ENCODE measurements around the gene ITIH2.

The ITIH2 gene

DNA sequence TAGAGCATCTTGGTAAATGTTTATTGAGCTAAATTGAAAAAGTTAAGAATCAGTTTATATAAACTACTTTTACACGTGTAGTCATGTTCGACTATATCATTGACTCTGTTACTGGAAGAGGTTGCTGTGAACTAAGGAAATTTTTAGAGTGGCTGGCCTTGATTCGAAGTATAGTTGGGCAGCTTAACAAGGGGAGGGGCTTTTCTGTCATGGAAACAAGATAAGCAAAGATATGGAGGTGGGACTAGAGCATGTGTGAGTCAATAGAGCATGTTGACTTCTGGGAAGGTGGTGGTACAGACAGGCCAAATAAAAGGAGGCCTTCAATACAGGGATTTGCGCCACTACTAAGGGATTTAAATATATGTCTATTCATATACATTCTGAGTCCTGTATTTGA lies 92.5 kb downstream of the ITIH2 start:
- no peak for TF ChIP-seq POLR2AphosphoS5 (IDR thresholded peaks at IDR 0.05; ENCODE audit: low read depth)
- no peak overlapping the region for H3K4me3 ChIP-seq (replicated peaks; ENCODE audit: insufficient read depth, low read length)
- H3K27me3 ChIP-seq (ENCODE audit: insufficient read depth, poor library complexity, severe bottlenecking): no peaks in the 10 kb centered on the region
- no peak for DNase-seq (ENCODE audit: low read depth in 1 of 2, low spot score in 1 of 2)
- no peak overlapping the region for H3K27ac ChIP-seq (replicated peaks)

DNA sequence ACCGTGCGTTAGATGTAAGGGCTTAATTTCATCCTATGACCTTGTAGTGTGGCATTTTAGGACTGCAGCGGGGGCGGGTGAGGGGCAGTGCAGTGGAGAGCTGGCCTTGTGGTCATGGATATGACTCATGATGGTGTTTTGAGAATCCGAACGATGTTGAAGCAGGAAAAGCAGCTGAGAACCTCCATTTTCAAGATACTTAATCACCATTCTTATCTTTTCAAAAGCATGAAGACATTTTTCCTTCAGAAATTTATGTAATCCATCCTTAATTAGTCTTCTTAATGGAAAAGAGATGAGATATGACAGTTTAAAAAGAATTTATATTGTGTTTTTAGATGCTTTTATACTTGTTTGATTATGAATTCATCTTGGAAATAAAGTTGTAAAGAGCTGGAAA lies 94.5 kb downstream of the ITIH2 start:
- no peak for TF ChIP-seq GABPA (IDR thresholded peaks at IDR 0.05; ENCODE audit: low read depth)
- TF ChIP-seq, protein P1, sequence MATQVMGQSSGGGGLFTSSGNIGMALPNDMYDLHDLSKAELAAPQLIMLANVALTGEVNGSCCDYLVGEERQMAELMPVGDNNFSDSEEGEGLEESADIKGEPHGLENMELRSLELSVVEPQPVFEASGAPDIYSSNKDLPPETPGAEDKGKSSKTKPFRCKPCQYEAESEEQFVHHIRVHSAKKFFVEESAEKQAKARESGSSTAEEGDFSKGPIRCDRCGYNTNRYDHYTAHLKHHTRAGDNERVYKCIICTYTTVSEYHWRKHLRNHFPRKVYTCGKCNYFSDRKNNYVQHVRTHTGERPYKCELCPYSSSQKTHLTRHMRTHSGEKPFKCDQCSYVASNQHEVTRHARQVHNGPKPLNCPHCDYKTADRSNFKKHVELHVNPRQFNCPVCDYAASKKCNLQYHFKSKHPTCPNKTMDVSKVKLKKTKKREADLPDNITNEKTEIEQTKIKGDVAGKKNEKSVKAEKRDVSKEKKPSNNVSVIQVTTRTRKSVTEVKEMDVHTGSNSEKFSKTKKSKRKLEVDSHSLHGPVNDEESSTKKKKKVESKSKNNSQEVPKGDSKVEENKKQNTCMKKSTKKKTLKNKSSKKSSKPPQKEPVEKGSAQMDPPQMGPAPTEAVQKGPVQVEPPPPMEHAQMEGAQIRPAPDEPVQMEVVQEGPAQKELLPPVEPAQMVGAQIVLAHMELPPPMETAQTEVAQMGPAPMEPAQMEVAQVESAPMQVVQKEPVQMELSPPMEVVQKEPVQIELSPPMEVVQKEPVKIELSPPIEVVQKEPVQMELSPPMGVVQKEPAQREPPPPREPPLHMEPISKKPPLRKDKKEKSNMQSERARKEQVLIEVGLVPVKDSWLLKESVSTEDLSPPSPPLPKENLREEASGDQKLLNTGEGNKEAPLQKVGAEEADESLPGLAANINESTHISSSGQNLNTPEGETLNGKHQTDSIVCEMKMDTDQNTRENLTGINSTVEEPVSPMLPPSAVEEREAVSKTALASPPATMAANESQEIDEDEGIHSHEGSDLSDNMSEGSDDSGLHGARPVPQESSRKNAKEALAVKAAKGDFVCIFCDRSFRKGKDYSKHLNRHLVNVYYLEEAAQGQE (IDR thresholded peaks at IDR 0.05; ENCODE audit: insufficient replicate concordance, low read depth): no peak
- TF ChIP-seq, protein P2, sequence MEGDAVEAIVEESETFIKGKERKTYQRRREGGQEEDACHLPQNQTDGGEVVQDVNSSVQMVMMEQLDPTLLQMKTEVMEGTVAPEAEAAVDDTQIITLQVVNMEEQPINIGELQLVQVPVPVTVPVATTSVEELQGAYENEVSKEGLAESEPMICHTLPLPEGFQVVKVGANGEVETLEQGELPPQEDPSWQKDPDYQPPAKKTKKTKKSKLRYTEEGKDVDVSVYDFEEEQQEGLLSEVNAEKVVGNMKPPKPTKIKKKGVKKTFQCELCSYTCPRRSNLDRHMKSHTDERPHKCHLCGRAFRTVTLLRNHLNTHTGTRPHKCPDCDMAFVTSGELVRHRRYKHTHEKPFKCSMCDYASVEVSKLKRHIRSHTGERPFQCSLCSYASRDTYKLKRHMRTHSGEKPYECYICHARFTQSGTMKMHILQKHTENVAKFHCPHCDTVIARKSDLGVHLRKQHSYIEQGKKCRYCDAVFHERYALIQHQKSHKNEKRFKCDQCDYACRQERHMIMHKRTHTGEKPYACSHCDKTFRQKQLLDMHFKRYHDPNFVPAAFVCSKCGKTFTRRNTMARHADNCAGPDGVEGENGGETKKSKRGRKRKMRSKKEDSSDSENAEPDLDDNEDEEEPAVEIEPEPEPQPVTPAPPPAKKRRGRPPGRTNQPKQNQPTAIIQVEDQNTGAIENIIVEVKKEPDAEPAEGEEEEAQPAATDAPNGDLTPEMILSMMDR (IDR thresholded peaks at IDR 0.05; ENCODE audit: insufficient read depth, low read length): no peak
- TF ChIP-seq POLR2AphosphoS5 (IDR thresholded peaks at IDR 0.05; ENCODE audit: low read depth): no peak
- TF ChIP-seq SPI1 (IDR thresholded peaks at IDR 0.05; ENCODE audit: borderline replicate concordance, low read depth): no peak
- Histone ChIP-seq H3K27ac (replicated peaks) (no peak overlapping the region), H3K27me3 (ENCODE audit: insufficient read depth, poor library complexity, severe bottlenecking) (no peaks in the 10 kb centered on the region), H3K4me3 (replicated peaks; ENCODE audit: insufficient read depth, low read length) (no peak overlapping the region)
- DNase-seq (ENCODE audit: low read depth in 1 of 2, low spot score in 1 of 2): no peak
